ENCODE measurements around the gene ATP9A.

Gene ATP9A

DNA sequence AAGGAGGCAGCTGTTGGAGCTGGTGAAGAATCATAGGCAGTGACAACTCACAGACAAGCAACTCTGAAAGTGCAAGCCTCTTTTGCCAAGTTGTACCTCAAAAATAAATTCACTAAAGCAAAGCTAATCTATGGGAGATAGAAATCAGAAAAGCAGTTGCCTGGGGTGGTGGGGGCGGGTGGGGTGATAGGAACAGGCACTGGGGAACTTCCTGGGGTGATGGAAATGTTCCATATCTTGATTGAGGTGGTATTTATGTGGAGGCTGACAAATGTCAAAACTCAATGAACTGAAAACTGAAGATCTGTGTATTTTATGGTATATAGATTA lies 52.4 kb downstream of the ATP9A start:
- H3K36me3 ChIP-seq (ENCODE audit: insufficient read depth, low read length): no peaks in the 10 kb centered on the region
- TF ChIP-seq EZH2 (IDR thresholded peaks at IDR 0.05) (no peak), POLR2AphosphoS5 (IDR thresholded peaks at IDR 0.05; ENCODE audit: borderline replicate concordance, low read depth, low read length) (no peak)
- H3K9ac ChIP-seq (ENCODE audit: insufficient read length): no peak overlapping the region
- no peaks in the 10 kb centered on the region for H3K9me3 ChIP-seq (ENCODE audit: low read depth, low read length)
- H3K4me3 ChIP-seq: no peak overlapping the region
- no peak for DNase-seq (ENCODE audit: low read depth, low spot score)
- H3K27ac ChIP-seq: no peak overlapping the region

DNA sequence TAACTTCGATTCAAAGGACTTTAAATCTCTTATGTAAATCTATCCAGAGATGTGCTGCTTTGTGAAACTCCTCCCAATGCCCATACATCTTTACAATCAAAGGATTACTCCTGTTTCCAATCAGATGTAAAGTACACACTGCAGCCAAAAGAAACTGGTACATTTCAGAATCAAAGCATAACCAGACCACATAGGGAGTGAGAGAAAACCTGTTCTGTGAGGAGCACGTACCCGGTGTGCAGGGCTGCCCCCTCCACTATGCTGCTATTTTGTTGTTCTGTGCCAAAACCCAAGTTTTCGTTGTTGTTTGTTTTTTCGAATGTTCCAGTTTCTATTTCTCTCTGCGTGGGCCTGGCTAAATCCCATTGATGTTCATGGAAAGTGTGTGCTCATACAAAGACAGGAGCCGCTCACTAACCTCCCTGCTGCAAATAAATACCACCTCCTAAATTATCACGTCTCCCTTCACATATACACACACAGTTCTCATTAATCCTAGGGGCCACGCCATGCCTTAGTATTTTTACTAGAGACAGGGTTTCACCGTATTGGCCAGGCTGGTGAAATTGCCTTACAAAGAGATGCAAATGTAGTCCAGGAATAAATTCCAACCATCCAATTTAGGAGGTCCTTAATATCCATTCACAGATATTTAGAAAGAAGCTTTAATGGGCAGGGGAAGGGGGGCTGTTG lies 52.9 kb downstream of the ATP9A start:
- no peaks in the 10 kb centered on the region for H3K9me3 ChIP-seq (ENCODE audit: low read depth, low read length)
- H3K9ac ChIP-seq (ENCODE audit: insufficient read length): no peak overlapping the region

DNA sequence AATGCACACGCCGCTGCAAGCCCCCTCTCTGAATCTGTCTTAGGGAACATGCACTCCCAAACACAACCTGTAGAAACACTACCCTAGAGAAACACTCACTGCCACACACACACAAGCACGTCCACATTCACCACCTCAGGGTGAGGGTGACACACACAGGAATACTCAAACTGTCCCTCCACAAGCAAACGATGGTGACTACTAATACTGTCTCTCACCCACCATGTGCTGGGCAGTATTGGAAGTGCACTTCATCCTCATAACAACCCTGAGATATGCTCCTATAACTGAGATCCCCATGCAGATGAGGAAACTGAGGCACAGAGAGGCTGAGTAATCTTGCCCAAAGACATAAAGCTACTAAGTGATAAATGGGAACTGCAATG lies 55.0 kb downstream of the ATP9A start:
- no peak overlapping the region for H3K27ac ChIP-seq
- TF ChIP-seq FOXP2 (optimal IDR thresholded peaks at IDR 0.05; ENCODE audit: control extremely low read depth, extremely low read length, insufficient read depth): no peak
- no peak for TF ChIP-seq EZH2 (IDR thresholded peaks at IDR 0.05)
- no peak for TF ChIP-seq POLR2AphosphoS5 (IDR thresholded peaks at IDR 0.05; ENCODE audit: borderline replicate concordance, low read depth, low read length)
- DNase-seq (ENCODE audit: low read depth, low spot score): no peak
- no peak overlapping the region for H3K4me3 ChIP-seq
- H3K9me3 ChIP-seq (ENCODE audit: low read depth, low read length): no peaks in the 10 kb centered on the region
- H3K9ac ChIP-seq (ENCODE audit: insufficient read length): no peak overlapping the region
- no peaks in the 10 kb centered on the region for H3K36me3 ChIP-seq (ENCODE audit: insufficient read depth, low read length)

More for the DNA sequence above, 52.9 kb downstream of the ATP9A start:
- no peak overlapping the region for H3K4me3 ChIP-seq
- no peaks in the 10 kb centered on the region for H3K36me3 ChIP-seq (ENCODE audit: insufficient read depth, low read length)
- TF ChIP-seq EZH2 (IDR thresholded peaks at IDR 0.05): no peak
- TF ChIP-seq POLR2AphosphoS5 (IDR thresholded peaks at IDR 0.05; ENCODE audit: borderline replicate concordance, low read depth, low read length): no peak
- TF ChIP-seq FOXP2 (optimal IDR thresholded peaks at IDR 0.05; ENCODE audit: control extremely low read depth, extremely low read length, insufficient read depth): no peak
- DNase-seq (ENCODE audit: low read depth, low spot score): no peak
- H3K27ac ChIP-seq: no peak overlapping the region

DNA sequence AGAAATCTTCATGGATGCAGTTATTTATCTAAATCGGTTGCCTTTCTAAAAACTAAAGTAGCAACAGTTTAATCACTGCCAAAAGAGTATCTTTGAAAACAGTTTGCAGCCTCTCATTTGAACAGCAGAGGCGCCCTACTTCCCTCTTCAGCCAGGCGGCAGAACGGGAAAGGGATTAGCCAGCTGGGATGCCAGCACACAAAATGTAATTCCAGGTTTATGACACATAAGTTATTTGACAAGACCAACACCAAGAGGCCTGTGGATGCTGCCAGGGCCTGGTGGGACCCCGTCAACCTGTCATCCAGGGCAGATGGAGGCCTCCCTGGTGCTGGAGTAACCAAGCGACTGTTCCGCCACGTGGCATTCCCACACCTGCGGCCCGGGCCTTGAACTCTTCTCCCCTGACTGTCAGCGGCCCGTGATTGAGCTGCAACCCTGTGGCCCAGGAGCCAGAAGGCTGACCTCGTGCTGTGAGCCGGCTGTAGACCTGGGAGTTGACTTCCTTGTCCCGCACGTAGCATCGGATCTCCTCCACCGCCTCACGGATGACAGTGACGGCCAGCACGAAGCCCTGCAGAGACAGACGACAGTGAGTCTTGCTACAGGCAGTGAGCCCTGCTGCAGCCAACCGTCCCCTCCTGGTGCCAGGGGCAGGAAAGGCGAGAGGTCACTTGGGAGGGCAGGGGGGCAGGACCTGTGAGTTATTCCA lies 55.5 kb downstream of the ATP9A start:
- H3K4me3 ChIP-seq: no peak overlapping the region
- H3K9ac ChIP-seq (ENCODE audit: insufficient read length): no peak overlapping the region
- TF ChIP-seq POLR2AphosphoS5 (IDR thresholded peaks at IDR 0.05; ENCODE audit: borderline replicate concordance, low read depth, low read length) (no peak), FOXP2 (optimal IDR thresholded peaks at IDR 0.05; ENCODE audit: control extremely low read depth, extremely low read length, insufficient read depth) (no peak), EZH2 (IDR thresholded peaks at IDR 0.05) (no peak)
- no peak for DNase-seq (ENCODE audit: low read depth, low spot score)
- H3K9me3 ChIP-seq (ENCODE audit: low read depth, low read length): no peaks in the 10 kb centered on the region
- no peak overlapping the region for H3K27ac ChIP-seq
- H3K36me3 ChIP-seq (ENCODE audit: insufficient read depth, low read length): no peaks in the 10 kb centered on the region

DNA sequence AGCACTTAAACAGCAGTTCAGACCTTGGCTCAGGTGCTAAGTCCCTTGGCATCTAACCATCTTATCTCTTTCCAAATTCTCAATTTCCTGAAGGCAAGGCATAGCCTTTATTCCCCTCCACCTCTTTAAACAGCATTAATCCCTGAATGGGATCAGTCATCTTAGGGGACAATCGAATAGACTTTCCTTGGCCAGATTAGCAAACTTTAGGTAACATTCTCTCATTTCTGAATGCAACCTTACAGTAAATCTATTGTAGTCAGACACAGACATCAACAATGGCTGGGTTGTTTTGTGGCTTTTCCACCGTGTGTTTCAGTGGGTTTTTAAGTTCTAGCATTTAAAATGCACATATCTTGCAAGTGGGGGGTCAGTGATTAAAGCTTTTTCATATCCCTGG lies 56.8 kb downstream of the ATP9A start:
- TF ChIP-seq FOXP2 (optimal IDR thresholded peaks at IDR 0.05; ENCODE audit: control extremely low read depth, extremely low read length, insufficient read depth) (no peak), POLR2AphosphoS5 (IDR thresholded peaks at IDR 0.05; ENCODE audit: borderline replicate concordance, low read depth, low read length) (no peak), EZH2 (IDR thresholded peaks at IDR 0.05) (no peak)
- H3K9ac ChIP-seq (ENCODE audit: insufficient read length): no peak overlapping the region
- H3K36me3 ChIP-seq (ENCODE audit: insufficient read depth, low read length): no peaks in the 10 kb centered on the region
- no peak for DNase-seq (ENCODE audit: low read depth, low spot score)
- no peaks in the 10 kb centered on the region for H3K9me3 ChIP-seq (ENCODE audit: low read depth, low read length)
- no peak overlapping the region for H3K27ac ChIP-seq
- H3K4me3 ChIP-seq: no peak overlapping the region

DNA sequence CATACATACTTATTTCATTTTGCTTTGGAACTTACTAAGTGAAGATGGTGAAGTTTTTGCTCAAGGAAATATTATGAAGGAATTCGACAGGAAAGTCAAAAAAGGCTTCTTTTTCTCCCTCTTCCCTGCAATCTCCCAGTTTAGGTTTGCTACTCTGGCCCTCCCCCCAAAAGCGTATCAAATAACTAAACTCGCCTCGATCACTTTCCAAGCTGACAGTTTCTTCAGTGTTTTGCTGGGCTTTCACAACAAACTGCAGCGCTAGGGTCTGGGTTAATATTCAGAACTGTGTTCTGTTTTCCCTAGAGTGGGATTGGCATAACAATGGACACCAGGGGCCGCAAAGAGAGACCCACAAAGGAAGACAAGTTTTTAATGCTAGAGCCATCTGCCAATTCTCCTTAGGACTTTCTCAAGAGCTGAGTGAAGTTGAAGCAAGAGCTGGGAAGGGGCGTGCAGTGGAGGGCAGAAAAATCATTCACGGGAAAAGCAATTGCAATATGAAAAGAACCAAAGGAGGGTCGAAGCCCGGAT lies 57.8 kb downstream of the ATP9A start:
- H3K36me3 ChIP-seq (ENCODE audit: insufficient read depth, low read length): no peaks in the 10 kb centered on the region
- no peaks in the 10 kb centered on the region for H3K9me3 ChIP-seq (ENCODE audit: low read depth, low read length)
- H3K4me3 ChIP-seq: no peak overlapping the region
- H3K9ac ChIP-seq (ENCODE audit: insufficient read length): no peak overlapping the region
- DNase-seq (ENCODE audit: low read depth, low spot score): no peak
- H3K27ac ChIP-seq: no peak overlapping the region
- no peak for TF ChIP-seq POLR2AphosphoS5 (IDR thresholded peaks at IDR 0.05; ENCODE audit: borderline replicate concordance, low read depth, low read length)
- TF ChIP-seq FOXP2 (optimal IDR thresholded peaks at IDR 0.05; ENCODE audit: control extremely low read depth, extremely low read length, insufficient read depth): no peak
- no peak for TF ChIP-seq EZH2 (IDR thresholded peaks at IDR 0.05)

DNA sequence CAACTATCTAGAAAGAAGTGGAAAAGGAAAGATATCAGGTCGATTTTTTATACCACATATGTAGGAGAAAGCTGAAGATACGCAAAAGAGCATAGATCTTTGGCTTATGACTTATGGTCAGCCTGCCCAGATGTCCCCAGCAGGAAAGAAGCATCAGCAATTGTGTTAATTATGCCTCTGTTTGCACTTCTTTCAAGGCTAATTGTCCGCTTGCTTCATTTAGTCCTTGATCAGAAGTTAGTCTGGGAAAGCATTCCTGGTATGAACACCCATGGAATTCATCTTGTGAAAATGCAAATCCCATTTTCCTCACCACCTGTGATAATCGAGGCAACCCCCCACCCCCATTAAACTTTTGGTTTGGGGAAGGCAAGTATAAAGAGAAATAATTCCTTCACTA lies 62.8 kb downstream of the ATP9A start:
- TF ChIP-seq EZH2 (IDR thresholded peaks at IDR 0.05): no peak
- TF ChIP-seq POLR2AphosphoS5 (IDR thresholded peaks at IDR 0.05; ENCODE audit: borderline replicate concordance, low read depth, low read length): no peak
- no peak for TF ChIP-seq FOXP2 (optimal IDR thresholded peaks at IDR 0.05; ENCODE audit: control extremely low read depth, extremely low read length, insufficient read depth)
- H3K9ac ChIP-seq (ENCODE audit: insufficient read length): no peak overlapping the region
- H3K9me3 ChIP-seq (ENCODE audit: low read depth, low read length): no peaks in the 10 kb centered on the region
- H3K4me3 ChIP-seq: no peak overlapping the region
- no peak for DNase-seq (ENCODE audit: low read depth, low spot score)
- H3K36me3 ChIP-seq (ENCODE audit: insufficient read depth, low read length): no peaks in the 10 kb centered on the region
- no peak overlapping the region for H3K27ac ChIP-seq

DNA sequence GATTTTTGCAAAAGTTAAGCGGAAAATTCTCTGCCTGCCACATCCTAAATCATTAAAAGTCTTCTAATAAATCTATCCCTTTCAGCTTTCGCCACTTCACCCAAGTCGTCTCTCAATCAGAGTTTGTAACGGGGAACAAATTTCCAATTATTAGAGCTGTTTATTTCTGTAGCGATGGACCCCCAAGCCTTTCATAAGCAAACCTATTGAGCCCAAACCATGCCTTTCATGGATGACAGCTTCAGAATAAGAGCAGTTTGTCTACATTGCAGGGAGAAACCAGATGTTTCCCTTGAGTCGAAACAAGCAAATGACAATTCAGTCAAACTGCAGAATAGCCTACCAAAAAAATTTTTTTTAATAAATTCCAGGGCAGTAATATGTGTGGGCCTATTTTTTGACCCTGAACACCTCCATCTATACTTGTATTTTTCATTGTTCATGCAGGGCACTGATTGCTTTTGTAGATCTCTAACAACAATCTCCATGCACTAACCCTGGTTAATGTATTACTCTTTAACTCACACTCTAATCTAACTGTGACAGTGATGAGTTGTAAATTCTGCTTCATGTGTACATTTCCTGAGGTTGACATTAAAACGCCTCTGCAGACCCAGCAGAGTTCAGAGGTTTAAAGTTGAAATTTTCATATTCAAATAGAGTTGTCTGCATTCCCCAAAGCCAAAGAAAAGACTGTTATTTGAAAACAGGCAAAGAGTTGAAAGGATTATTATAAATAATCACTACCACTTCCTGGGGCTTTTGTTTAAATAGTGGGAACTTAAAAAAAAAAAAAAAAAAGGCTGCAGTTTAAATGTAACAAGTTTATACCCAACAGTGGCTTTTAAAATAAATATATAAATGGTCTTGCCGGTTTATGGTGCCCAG lies 64.5 kb downstream of the ATP9A start:
- no peak for DNase-seq (ENCODE audit: low read depth, low spot score)
- Histone ChIP-seq H3K9me3 (ENCODE audit: low read depth, low read length) (no peaks in the 10 kb centered on the region), H3K4me3 (peak overlapping the region; percentile 9; the same call in 1 of the 2 replicates), H3K36me3 (ENCODE audit: insufficient read depth, low read length) (no peaks in the 10 kb centered on the region), H3K9ac (ENCODE audit: insufficient read length) (no peak overlapping the region), H3K27ac (no peak overlapping the region)
- TF ChIP-seq EZH2 (IDR thresholded peaks at IDR 0.05): no peak
- TF ChIP-seq POLR2AphosphoS5 (IDR thresholded peaks at IDR 0.05; ENCODE audit: borderline replicate concordance, low read depth, low read length): no peak
- TF ChIP-seq FOXP2 (optimal IDR thresholded peaks at IDR 0.05; ENCODE audit: control extremely low read depth, extremely low read length, insufficient read depth): no peak

All from SK-N-MC (cell line).